HL-60 (cell line): Measurements from ENCODE around the gene SMCO2.

Experiments used
- DNase-seq, 2 experiments: peaks; one replicate each; pipeline ENCODE4 v3.0.0-alpha.2; 2010 to 2020; ENCODE audit warnings: low read depth in 1 of 2, low spot score in 1 of 2
- H3K27ac ChIP-seq: fragments of 250-450 bp; sonication (Bioruptor Pico); replicated peaks from 2 replicates; pipeline ENCODE4 v1.5.1; 2020; ENCODE audit warnings: mild to moderate bottlenecking, moderate library complexity
- H3K27me3 ChIP-seq: fragments of 250-450 bp; sonication (Bioruptor Pico); 2 replicates; pipeline ENCODE4 v1.5.1; 2021; ENCODE audit warnings: mild to moderate bottlenecking, moderate library complexity; ENCODE audit not compliant: insufficient read depth, poor library complexity, severe bottlenecking
- H3K4me3 ChIP-seq: replicated peaks from 2 replicates; pipeline ENCODE4 v1.5.1; 2011; ENCODE audit warnings: mild to moderate bottlenecking, control low read depth, low read length; ENCODE audit not compliant: insufficient read depth
- GABPA ChIP-seq: IDR thresholded peaks from 2 replicates; pipeline ENCODE4 v1.6.1; 2012; ENCODE audit warnings: low read depth
- POLR2AphosphoS5 ChIP-seq: IDR thresholded peaks from 2 replicates; pipeline ENCODE4 v1.6.1; 2012; ENCODE audit warnings: low read depth
- SPI1 ChIP-seq: IDR thresholded peaks from 2 replicates; pipeline ENCODE4 v1.6.1; 2012; ENCODE audit warnings: low read depth, mild to moderate bottlenecking, borderline replicate concordance
- TF ChIP-seq, protein P1 (sequence below): IDR thresholded peaks from 2 replicates; pipeline ENCODE4 v1.6.1; 2012; ENCODE audit warnings: low read depth; ENCODE audit not compliant: insufficient replicate concordance
- TF ChIP-seq, protein P2 (sequence below): IDR thresholded peaks from one replicate; pipeline ENCODE4 v1.5.1; 2011; ENCODE audit warnings: low read length, control low read depth, inconsistent platforms; ENCODE audit not compliant: insufficient read depth

Gene SMCO2

DNA sequence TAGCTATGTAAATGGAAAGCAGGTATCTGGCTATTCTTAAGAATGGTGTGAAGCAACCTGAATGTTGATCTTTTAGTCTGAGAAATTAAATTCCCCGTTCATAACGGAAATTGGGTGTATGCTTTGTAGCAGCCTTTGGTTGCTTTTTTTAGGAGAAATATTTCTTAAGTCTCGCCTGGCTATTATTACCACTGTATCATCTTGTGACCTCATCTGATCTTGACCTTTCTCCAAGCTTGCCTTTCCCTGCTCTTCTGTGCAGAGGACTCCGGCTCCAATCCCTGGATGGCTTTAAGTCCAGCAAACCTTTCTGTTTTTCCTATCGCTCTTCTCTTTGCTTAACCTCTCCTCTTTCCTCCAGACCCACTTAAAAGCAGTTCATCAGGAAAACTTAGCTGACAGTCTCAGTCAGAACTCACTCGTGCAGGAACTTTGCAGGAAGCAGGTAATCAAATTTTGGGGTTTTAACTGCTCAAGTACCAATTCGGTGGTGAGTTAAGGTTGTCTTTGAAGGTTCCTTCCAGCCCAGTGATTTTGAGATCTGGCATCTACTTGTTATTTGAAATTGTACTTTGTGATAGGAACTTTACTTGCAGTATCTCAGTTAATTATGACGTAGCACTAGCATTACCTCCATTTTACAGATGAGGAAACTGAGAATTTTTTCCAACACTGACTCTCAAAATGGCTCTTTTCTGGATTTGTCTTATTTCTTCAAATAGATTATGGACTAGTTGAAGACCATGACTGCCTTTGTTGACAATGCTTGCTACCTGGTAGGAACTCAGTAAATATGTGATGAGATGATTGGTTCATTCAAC, 91.5 kb downstream of the SMCO2 start:
- no peak overlapping the region for H3K27ac ChIP-seq
- no peak overlapping the region for H3K4me3 ChIP-seq
- DNase-seq, result no peak
- no peak for TF ChIP-seq GABPA
- TF ChIP-seq POLR2AphosphoS5, result no peak
- TF ChIP-seq, protein P1, sequence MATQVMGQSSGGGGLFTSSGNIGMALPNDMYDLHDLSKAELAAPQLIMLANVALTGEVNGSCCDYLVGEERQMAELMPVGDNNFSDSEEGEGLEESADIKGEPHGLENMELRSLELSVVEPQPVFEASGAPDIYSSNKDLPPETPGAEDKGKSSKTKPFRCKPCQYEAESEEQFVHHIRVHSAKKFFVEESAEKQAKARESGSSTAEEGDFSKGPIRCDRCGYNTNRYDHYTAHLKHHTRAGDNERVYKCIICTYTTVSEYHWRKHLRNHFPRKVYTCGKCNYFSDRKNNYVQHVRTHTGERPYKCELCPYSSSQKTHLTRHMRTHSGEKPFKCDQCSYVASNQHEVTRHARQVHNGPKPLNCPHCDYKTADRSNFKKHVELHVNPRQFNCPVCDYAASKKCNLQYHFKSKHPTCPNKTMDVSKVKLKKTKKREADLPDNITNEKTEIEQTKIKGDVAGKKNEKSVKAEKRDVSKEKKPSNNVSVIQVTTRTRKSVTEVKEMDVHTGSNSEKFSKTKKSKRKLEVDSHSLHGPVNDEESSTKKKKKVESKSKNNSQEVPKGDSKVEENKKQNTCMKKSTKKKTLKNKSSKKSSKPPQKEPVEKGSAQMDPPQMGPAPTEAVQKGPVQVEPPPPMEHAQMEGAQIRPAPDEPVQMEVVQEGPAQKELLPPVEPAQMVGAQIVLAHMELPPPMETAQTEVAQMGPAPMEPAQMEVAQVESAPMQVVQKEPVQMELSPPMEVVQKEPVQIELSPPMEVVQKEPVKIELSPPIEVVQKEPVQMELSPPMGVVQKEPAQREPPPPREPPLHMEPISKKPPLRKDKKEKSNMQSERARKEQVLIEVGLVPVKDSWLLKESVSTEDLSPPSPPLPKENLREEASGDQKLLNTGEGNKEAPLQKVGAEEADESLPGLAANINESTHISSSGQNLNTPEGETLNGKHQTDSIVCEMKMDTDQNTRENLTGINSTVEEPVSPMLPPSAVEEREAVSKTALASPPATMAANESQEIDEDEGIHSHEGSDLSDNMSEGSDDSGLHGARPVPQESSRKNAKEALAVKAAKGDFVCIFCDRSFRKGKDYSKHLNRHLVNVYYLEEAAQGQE, result no peak
- TF ChIP-seq SPI1, result no peak
- TF ChIP-seq, protein P2, sequence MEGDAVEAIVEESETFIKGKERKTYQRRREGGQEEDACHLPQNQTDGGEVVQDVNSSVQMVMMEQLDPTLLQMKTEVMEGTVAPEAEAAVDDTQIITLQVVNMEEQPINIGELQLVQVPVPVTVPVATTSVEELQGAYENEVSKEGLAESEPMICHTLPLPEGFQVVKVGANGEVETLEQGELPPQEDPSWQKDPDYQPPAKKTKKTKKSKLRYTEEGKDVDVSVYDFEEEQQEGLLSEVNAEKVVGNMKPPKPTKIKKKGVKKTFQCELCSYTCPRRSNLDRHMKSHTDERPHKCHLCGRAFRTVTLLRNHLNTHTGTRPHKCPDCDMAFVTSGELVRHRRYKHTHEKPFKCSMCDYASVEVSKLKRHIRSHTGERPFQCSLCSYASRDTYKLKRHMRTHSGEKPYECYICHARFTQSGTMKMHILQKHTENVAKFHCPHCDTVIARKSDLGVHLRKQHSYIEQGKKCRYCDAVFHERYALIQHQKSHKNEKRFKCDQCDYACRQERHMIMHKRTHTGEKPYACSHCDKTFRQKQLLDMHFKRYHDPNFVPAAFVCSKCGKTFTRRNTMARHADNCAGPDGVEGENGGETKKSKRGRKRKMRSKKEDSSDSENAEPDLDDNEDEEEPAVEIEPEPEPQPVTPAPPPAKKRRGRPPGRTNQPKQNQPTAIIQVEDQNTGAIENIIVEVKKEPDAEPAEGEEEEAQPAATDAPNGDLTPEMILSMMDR, result no peak
- no peaks in the 10 kb centered on the region for H3K27me3 ChIP-seq

DNA sequence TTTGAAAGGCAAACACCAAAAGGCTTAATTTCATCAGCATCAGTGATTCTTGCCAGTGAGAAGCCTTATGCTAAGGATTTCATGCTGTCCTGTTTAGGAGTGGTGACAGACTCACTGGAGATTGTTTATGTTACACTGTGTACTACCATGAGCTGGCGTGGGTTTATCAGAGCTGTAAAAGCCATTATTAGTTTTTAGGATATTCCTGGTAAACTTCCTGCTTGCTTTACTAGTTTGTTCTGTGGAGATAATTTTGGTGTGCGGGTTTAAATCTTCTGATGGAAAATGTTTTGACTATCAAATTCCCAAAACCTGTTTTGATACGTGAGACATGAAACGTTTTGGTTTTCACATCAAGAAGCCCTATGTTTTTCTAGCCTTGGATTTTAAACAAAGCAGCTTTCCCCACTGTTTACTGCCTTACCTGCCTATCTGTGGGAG, 92.7 kb downstream of the SMCO2 start:
- no peak for TF ChIP-seq SPI1
- TF ChIP-seq GABPA, result no peak
- TF ChIP-seq, protein P1, result no peak
- TF ChIP-seq POLR2AphosphoS5, result no peak
- TF ChIP-seq, protein P2, result no peak
- no peak overlapping the region for H3K4me3 ChIP-seq
- DNase-seq, result no peak
- no peaks in the 10 kb centered on the region for H3K27me3 ChIP-seq
- H3K27ac ChIP-seq, result no peak overlapping the region

DNA sequence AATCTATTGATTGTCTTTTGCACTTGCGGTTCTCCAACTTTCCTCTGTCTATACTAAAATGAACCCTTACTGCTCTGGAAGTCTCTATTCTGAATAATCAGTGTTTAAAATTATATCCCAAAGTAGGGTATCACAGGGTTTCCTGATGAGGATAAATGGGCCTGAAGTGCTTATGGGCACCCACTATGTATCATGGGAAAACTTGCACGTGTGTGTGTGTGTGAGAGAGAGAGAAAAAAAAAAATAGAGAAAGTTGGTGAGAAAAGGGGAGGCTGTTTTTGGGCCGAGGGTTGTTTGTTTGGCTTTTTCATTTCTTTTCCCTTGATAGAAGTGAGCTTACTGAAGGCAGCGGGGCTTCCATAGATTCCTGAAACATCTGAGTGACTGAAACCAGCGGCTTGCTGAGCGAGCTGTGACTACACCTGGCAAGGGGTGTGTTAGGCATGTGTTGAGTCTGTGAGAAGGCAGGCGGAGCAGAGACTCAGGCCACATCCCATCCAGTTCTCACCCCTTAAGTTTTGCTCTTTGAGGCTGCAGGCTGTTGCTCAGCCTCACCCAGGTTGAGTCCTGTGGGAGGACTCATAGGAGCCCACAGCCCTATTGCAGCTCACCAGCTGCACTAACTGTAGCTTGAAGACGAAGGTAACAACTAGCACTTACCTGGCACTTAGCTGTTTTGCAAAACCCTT, 94.6 kb downstream of the SMCO2 start:
- Histone ChIP-seq H3K4me3 (no peak overlapping the region), H3K27ac (no peak overlapping the region), H3K27me3 (no peaks in the 10 kb centered on the region)
- TF ChIP-seq, protein P2, result no peak
- TF ChIP-seq GABPA, result no peak
- TF ChIP-seq POLR2AphosphoS5, result no peak
- TF ChIP-seq SPI1, result no peak
- TF ChIP-seq, protein P1, result no peak
- DNase-seq, result no peak
